Naive thymus-derived CD4-positive, alpha-beta T cell (primary cell): ENCODE data around the gene FAHD2A. TPM values are rescaled to one million over a fixed set of nuclear protein-coding genes. Genes with fewer than 3 reads are reported as not detected.
"Not testable (repeated sequence)": the region's sequence is repeated elsewhere in the genome, so short reads cannot be mapped to it uniquely, and the experiment has no call there.

Source experiments
- ATAC-seq: fragments of 150-1000 bp; cut with Tn5 transposase; 2 replicates; pipeline ENCODE4 v1.10.0; 2021; ENCODE audit warnings: mild to moderate bottlenecking, moderate library complexity
- CTCF ChIA-PET: fragments of 350-600 bp; sonication (Branson Sonifier 250); formaldehyde crosslinking; loops from one replicate; lab custom pipeline; 2021; ENCODE audit warnings: antibody characterized with exemption; lab: Charles Lee
- POLR2A ChIA-PET: fragments of 350-600 bp; sonication (Branson Sonifier 250); formaldehyde crosslinking; loops from one replicate; lab custom pipeline; 2021; ENCODE audit warnings: antibody characterized with exemption, inconsistent platforms; lab: Charles Lee
- DNase-seq, 9 donors: peaks; one replicate each; pipeline versions ENCODE4 v3.0.0 to v3.0.0-alpha.2; 2020 to 2022; ENCODE audit warnings: mixed read lengths in 1 of 9
- H3K27ac ChIP-seq: one replicate; pipeline ENCODE4 v1.7.0; 2013; ENCODE audit warnings: mild to moderate bottlenecking, low read depth, low read length, moderate library complexity
- H3K27me3 ChIP-seq, 2 donors: one replicate each; pipeline ENCODE4 v1.7.0; 2013; ENCODE audit warnings: low read length in 2 of 2, mild to moderate bottlenecking in 2 of 2, moderate library complexity in 2 of 2; ENCODE audit not compliant: control insufficient read depth in 2 of 2, insufficient read depth in 2 of 2
- H3K36me3 ChIP-seq, 3 experiments: 1 replicate in 2 of 3; 2 replicates in 1 of 3; pipeline ENCODE4 v1.7.0; 2013; ENCODE audit warnings: low read length in 3 of 3, mild to moderate bottlenecking in 3 of 3, moderate library complexity in 1 of 3; ENCODE audit not compliant: insufficient read depth in 3 of 3, control insufficient read depth in 2 of 3
- H3K4me1 ChIP-seq, 2 donors: one replicate each; pipeline ENCODE4 v1.7.0; 2013; ENCODE audit warnings: low read length in 2 of 2, mild to moderate bottlenecking in 2 of 2, moderate library complexity in 1 of 2; ENCODE audit not compliant: control insufficient read depth in 2 of 2, insufficient read depth in 2 of 2
- H3K4me3 ChIP-seq: 2 replicates; pipeline ENCODE4 v1.7.0; 2013; ENCODE audit warnings: mild to moderate bottlenecking, low read length
- H3K9me3 ChIP-seq, 3 experiments: 1 replicate in 2 of 3; 2 replicates in 1 of 3; pipeline ENCODE4 v1.7.0; 2013; ENCODE audit warnings: low read length in 3 of 3; ENCODE audit not compliant: control insufficient read depth in 2 of 3
- H3K27ac Mint-ChIP-seq, 9 donors: one replicate each; pipeline ENCODE4 v1.8.0; 2020 to 2022; ENCODE audit warnings: mixed read lengths in 9 of 9, mild to moderate bottlenecking in 8 of 9, moderate library complexity in 5 of 9, inconsistent platforms in 2 of 9
- H3K27me3 Mint-ChIP-seq, 5 donors: one replicate each; pipeline ENCODE4 v1.8.0; 2021 to 2022; ENCODE audit warnings: mixed read lengths in 5 of 5, mild to moderate bottlenecking in 1 of 5
- H3K36me3 Mint-ChIP-seq, 5 donors: one replicate each; pipeline ENCODE4 v1.8.0; 2020 to 2022; ENCODE audit warnings: mixed read lengths in 5 of 5, mild to moderate bottlenecking in 3 of 5, inconsistent platforms in 1 of 5
- H3K4me1 Mint-ChIP-seq, 7 donors: one replicate each; pipeline ENCODE4 v1.8.0; 2020 to 2022; ENCODE audit warnings: mixed read lengths in 7 of 7, mild to moderate bottlenecking in 3 of 7, inconsistent platforms in 1 of 7
- H3K4me3 Mint-ChIP-seq, 10 donors: one replicate each; pipeline ENCODE4 v1.8.0; 2020 to 2022; ENCODE audit warnings: mild to moderate bottlenecking in 10 of 10, mixed read lengths in 10 of 10, moderate library complexity in 6 of 10, inconsistent platforms in 2 of 10
- H3K9me3 Mint-ChIP-seq, 11 donors: one replicate each; pipeline ENCODE4 v1.8.0; 2020 to 2022; ENCODE audit warnings: mixed read lengths in 11 of 11, mild to moderate bottlenecking in 4 of 11, inconsistent platforms in 1 of 11, moderate library complexity in 1 of 11
- intact Hi-C, 2 donors: fragments of 100-400 bp; cut with micrococcal nuclease; formaldehyde crosslinking; loops; one replicate each; pipeline ENCODE4 v1.15.1; 2023
- polyA plus RNA-seq, 2 donors: library from polyadenylated mRNA; unstranded; fragments of 300-500 nt; fragmentation: Illumina TruSeq; gene quantifications; one replicate each; pipeline ENCODE4 v1.2.3, GENCODE V29; 2021
- total RNA-seq, 6 experiments: library from RNA in 5 of 6; stranded (reverse) in 5 of 6; gene quantifications; 1 replicate in 5 of 6; 2 replicates in 1 of 6; pipeline ENCODE4 v1.2.3 and lab custom pipeline; 2021 to 2026

FAHD2A gene
- total and polyA plus RNA-seq, 7 experiments from 2014 or later, result 17.9 to 41.4 (median 23.1) TPM

DNA sequence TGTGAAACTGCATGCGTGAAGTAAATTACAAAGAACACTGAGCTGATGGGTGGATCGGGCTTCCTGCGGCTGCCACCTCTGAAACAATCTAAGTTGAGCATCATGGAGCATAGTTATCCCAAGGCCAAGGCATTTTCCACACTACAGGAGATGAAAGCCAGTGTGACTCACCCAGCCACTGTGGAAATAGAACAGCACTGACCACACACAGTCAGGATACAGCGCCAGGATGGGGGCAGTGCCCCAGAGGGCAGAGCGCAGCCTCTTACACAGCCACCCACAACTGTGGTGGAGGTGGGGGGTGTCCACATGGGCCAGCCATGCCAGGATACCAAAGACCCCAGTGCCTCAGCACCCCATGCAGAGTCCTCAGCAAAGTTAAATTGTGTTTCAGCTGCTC, 8.7 kb downstream of the FAHD2A start:
- H3K36me3 Mint-ChIP-seq, POLR2A ChIA-PET, H3K4me3 Mint-ChIP-seq, H3K4me1 ChIP-seq, H3K4me1 Mint-ChIP-seq, H3K27ac Mint-ChIP-seq, H3K27me3 ChIP-seq, H3K27me3 Mint-ChIP-seq, H3K9me3 Mint-ChIP-seq, ATAC-seq, H3K4me3 ChIP-seq, H3K27ac ChIP-seq, intact Hi-C loops, H3K36me3 ChIP-seq, H3K9me3 ChIP-seq, DNase-seq, CTCF ChIA-PET: not testable (repeated sequence)

DNA sequence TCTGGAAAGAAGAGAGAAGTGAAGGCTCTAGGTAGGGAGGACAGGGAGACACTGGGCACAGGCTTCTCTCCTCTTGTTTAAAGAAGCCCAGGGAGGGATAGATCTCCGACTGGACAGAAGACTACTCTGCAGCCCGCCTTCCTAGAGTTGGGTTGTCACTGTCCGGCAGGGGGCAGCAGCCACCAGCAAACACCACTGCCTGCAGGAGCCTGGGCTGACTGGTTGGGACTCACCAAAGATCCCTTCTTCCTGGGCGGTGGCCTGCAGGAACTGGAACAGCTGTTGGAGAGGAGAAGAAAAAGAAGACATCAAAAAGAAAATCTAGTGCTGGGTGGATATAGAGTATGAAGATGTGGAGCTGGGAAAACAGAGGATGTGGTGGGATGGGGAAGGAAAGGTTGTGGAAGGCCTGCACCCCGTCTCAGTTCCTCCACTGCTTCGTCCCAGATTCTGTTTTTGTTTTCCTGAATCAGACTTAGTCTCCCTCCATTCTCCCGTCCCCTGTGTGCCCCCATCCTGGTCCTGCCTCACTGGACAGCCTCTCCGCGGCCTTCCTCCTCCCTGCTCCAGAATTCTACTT, 11.6 kb downstream of the FAHD2A start:
- H3K36me3 ChIP-seq, H3K9me3 ChIP-seq, intact Hi-C loops, H3K4me1 Mint-ChIP-seq, CTCF ChIA-PET, H3K27me3 Mint-ChIP-seq, POLR2A ChIA-PET, H3K4me3 ChIP-seq, H3K27ac ChIP-seq, H3K4me3 Mint-ChIP-seq, H3K27me3 ChIP-seq, H3K36me3 Mint-ChIP-seq, H3K4me1 ChIP-seq, H3K9me3 Mint-ChIP-seq: not testable (repeated sequence)
- H3K27ac Mint-ChIP-seq, result peak overlapping the region in 1 of 9 donors; percentile 43
- DNase-seq (peak in 8 of 9 donors; percentile 28 to 70 (median 44)), ATAC-seq (peak; percentile 79)

DNA sequence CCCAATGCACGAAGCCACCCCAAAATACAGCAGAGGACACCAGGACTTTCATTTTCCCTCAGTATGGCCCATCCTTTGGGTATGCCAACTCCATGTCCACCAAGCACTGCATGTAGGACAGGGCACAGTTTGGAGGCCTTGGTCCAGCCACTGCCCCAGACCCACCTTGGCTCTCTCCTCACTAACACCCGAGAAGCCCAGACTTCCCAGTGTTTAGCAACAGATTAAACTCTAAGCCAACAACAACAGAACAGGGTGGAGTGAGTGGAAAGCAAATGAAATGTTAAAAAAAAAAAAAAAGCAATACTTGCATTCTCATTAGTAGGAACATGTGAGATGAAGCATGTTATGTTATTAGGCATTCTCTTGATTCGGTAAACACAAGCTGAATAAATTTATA, 12.6 kb downstream of the FAHD2A start:
- H3K4me1 Mint-ChIP-seq, H3K27ac Mint-ChIP-seq: not testable (repeated sequence)

DNA sequence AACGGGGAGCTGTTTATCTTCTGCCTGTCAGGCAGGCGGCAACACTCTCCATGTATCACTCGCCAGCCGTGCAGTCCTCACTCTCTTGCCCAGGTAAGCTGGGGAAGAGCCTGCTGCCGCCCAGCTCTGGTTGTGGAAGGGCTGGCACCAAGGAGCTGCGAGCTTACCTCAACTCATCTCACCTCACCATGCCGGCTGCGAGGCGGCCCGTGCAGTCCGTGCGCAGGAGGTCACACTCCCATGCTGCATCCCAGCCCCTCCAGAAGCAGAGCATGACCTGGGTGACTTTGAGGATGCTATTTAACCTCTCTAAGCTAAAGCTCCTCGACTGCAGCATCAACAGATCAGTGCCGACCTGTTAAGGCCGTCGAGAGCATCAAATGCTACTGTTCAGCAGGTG, 13.1 kb downstream of the FAHD2A start:
- H3K4me3 Mint-ChIP-seq, H3K27ac ChIP-seq, POLR2A ChIA-PET, DNase-seq, H3K36me3 Mint-ChIP-seq, H3K27me3 ChIP-seq, H3K9me3 ChIP-seq, intact Hi-C loops, H3K36me3 ChIP-seq, H3K4me1 ChIP-seq, H3K9me3 Mint-ChIP-seq, H3K4me1 Mint-ChIP-seq, H3K4me3 ChIP-seq, H3K27ac Mint-ChIP-seq, ATAC-seq: not testable (repeated sequence)
- CTCF ChIA-PET, result interaction anchor here (0.6 kb wide), 1 partner anchor 25 kb away, joined by 3 read pairs; no protein-coding TSS in a partner anchor
- peaks cover 0 to 10% (median 4%) of the 10 kb centered on the region in 5 donors for H3K27me3 Mint-ChIP-seq

More for the DNA sequence above, 12.6 kb downstream of the FAHD2A start:
- H3K4me3 ChIP-seq, H3K4me3 Mint-ChIP-seq, H3K9me3 Mint-ChIP-seq, DNase-seq, H3K27me3 ChIP-seq, POLR2A ChIA-PET, ATAC-seq, H3K4me1 ChIP-seq, intact Hi-C loops, H3K36me3 Mint-ChIP-seq, H3K27ac ChIP-seq, H3K36me3 ChIP-seq, H3K9me3 ChIP-seq: not testable (repeated sequence)
- CTCF ChIA-PET, result interaction anchor here (0.6 kb wide), 1 partner anchor 24 kb away, joined by 3 read pairs; no protein-coding TSS in a partner anchor
- peaks cover 0 to 10% (median 4%) of the 10 kb centered on the region in 5 donors for H3K27me3 Mint-ChIP-seq

DNA sequence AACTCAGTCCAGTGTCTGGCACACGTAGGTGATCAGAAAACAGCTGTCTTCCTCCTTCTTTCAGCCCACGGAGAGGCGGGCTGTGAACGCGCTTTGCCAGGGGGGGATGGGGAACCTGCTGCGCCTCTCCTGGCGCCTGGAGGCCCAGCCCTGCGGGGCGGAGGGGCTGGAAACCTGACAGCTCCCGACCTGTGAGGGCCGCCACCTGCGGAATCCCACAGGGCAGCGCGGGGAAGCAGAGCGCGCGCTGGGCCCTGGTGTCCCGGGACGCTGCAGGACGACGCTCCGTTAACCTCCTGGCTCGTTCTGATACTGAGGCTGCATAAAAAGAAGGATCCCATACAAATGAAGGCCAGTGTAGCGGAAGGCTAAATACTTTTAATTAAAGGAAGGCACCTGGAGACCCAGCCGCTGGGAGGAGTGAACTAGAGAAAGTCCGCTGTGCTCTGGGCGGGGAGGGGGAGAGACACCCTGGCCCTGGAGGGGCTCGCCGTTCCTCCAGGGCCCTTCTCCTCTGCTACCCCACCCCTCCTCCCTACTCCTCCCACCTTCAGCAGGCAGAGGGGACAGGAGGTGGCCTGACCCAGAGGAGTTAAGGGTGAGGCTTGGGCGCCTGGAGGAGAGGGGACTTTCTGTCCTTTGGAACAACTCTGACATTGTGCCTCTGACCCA, 24.8 kb downstream of the FAHD2A start:
- H3K27me3 ChIP-seq, H3K4me3 Mint-ChIP-seq, H3K27ac ChIP-seq, intact Hi-C loops, H3K4me1 Mint-ChIP-seq, POLR2A ChIA-PET, H3K4me1 ChIP-seq, H3K36me3 Mint-ChIP-seq, H3K36me3 ChIP-seq, ATAC-seq, H3K9me3 ChIP-seq, H3K4me3 ChIP-seq, DNase-seq, CTCF ChIA-PET, H3K9me3 Mint-ChIP-seq, H3K27me3 Mint-ChIP-seq, H3K27ac Mint-ChIP-seq: not testable (repeated sequence)

DNA sequence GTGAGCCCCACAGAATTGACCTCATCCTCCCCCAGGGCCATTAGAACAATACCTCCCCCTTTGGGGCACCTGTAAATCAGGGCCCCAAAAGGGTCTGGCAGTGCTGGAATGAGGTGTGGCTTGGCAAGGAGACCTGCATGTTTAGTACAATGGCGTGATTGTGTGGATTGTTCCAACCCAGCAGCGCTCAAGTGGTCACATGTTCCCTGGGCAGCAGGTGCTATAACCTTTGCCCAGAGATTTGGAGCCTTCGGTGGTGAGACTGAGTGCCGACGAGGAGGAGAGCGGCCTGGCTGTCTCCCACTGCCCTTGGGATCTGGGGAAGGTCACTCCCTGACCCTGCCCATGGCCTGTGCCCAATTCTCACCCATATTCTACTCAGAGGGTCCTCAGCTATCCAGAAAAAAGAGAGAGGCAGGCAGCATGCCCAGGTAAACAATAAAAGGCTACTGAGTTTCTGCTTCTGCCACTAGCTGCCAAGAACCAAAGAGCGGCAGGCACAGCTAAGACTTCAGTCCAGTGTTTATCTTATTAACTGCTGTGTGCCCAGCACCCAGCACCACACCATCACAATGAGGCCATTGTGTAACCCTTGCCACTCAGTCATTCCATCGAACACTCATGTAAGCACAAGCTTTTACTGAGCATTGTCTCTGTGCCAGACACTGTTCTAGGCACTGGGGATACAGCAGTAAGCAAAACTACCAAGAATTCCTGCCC, 27.4 kb downstream of the FAHD2A start:
- intact Hi-C loops, ATAC-seq, CTCF ChIA-PET, H3K4me1 ChIP-seq, H3K27ac ChIP-seq, DNase-seq, H3K36me3 Mint-ChIP-seq, H3K27me3 ChIP-seq, H3K4me3 ChIP-seq, H3K4me1 Mint-ChIP-seq, H3K9me3 ChIP-seq, H3K9me3 Mint-ChIP-seq, H3K36me3 ChIP-seq, H3K27ac Mint-ChIP-seq, POLR2A ChIA-PET, H3K4me3 Mint-ChIP-seq: not testable (repeated sequence)
- peaks cover 0 to 11% (median 3%) of the 10 kb centered on the region in 5 donors for H3K27me3 Mint-ChIP-seq
